GM19452 (cell line): ENCODE results near the gene CRACR2A.
A peak's percentile ranks its signal among the peaks of the same experiment; 100 is the strongest.

Experiments used
- ATAC-seq: cut with Tn5 transposase; IDR thresholded peaks from one replicate; pipeline ENCODE4 v1.9.1; 2021; ENCODE audit not compliant: unreplicated experiment

CRACR2A gene

GRCh38 chr12:3752096-3752709, 706 bp downstream of the CRACR2A start:
- ATAC-seq = peak; percentile 69

- ATAC-seq = no peak
Observed at GRCh38 chr12:3751151-3752095, 1.5 kb downstream of the CRACR2A start.

- ATAC-seq = no peak
Observed at GRCh38 chr12:3750616-3751015, 2.3 kb downstream of the CRACR2A start.

- ATAC-seq = no peak
Observed at GRCh38 chr12:3748620-3749019, 4.3 kb downstream of the CRACR2A start.

GRCh38 chr12:3747976-3748619, 4.8 kb downstream of the CRACR2A start:
- no peak for ATAC-seq

- ATAC-seq = no peak
Observed at GRCh38 chr12:3747543-3747942, 5.4 kb downstream of the CRACR2A start.

GRCh38 chr12:3746758-3747157, 6.2 kb downstream of the CRACR2A start:
- ATAC-seq = no peak

GRCh38 chr12:3745152-3745551, 7.8 kb downstream of the CRACR2A start:
- no peak for ATAC-seq

- ATAC-seq = no peak
Observed at GRCh38 chr12:3744229-3744901, 8.5 kb downstream of the CRACR2A start.

GRCh38 chr12:3743803-3744202, 9.1 kb downstream of the CRACR2A start:
- no peak for ATAC-seq

- ATAC-seq = no peak
Observed at GRCh38 chr12:3741882-3742672, 10.8 kb downstream of the CRACR2A start.

- ATAC-seq = no peak
Observed at GRCh38 chr12:3740480-3741231, 12.3 kb downstream of the CRACR2A start.

- no peak for ATAC-seq
Observed at GRCh38 chr12:3735432-3735831, 17.5 kb downstream of the CRACR2A start.

- no peak for ATAC-seq
Observed at GRCh38 chr12:3732901-3733300, 20.0 kb downstream of the CRACR2A start.

- no peak for ATAC-seq
Observed at GRCh38 chr12:3730111-3730510, 22.8 kb downstream of the CRACR2A start.

- peak; percentile 36 for ATAC-seq
Observed at GRCh38 chr12:3728686-3729085, 24.2 kb downstream of the CRACR2A start.

GRCh38 chr12:3727877-3728632, 24.9 kb downstream of the CRACR2A start:
- ATAC-seq = peak; percentile 90

- ATAC-seq = no peak
Observed at GRCh38 chr12:3727354-3727753, 25.6 kb downstream of the CRACR2A start.

GRCh38 chr12:3726456-3726855, 26.5 kb downstream of the CRACR2A start:
- ATAC-seq = no peak
